Measurements from ENCODE around the gene ADSL.

ADSL gene

GRCh38 chr22:40416636-40417035, 70.3 kb downstream of the ADSL start:
- no peak overlapping the region for H3K27ac ChIP-seq (ENCODE audit: low read length)
- DNase-seq (ENCODE audit: low read depth, low spot score): no peak
- H3K9me3 ChIP-seq (ENCODE audit: control insufficient read depth, insufficient read depth, low read length): no peaks in the 10 kb centered on the region
- no peaks in the 10 kb centered on the region for H3K27me3 ChIP-seq (ENCODE audit: control insufficient read depth, insufficient read depth, low read length)
- no peak overlapping the region for H3K4me3 ChIP-seq (ENCODE audit: low read length)
- no peaks in the 10 kb centered on the region; the same call in 1 of the 2 replicates for H3K4me1 ChIP-seq (ENCODE audit: control insufficient read depth, insufficient read depth, low read length)
- no CpG with 5 or more reads among the region's 11 CpGs for WGBS (ENCODE audit: insufficient coverage, insufficient read length)
- peaks cover 31% of the 10 kb centered on the region for H3K36me3 ChIP-seq (ENCODE audit: control insufficient read depth, insufficient read depth, low read length)

- WGBS (ENCODE audit: insufficient coverage, insufficient read length): no CpG with 5 or more reads among the region's 8 CpGs
- no peaks in the 10 kb centered on the region for H3K27me3 ChIP-seq (ENCODE audit: control insufficient read depth, insufficient read depth, low read length)
- H3K4me3 ChIP-seq (ENCODE audit: low read length): no peak overlapping the region
- no peak overlapping the region for H3K27ac ChIP-seq (ENCODE audit: low read length)
- no peak for DNase-seq (ENCODE audit: low read depth, low spot score)
- no peaks in the 10 kb centered on the region; the same call in 1 of the 2 replicates for H3K4me1 ChIP-seq (ENCODE audit: control insufficient read depth, insufficient read depth, low read length)
- H3K9me3 ChIP-seq (ENCODE audit: control insufficient read depth, insufficient read depth, low read length): no peaks in the 10 kb centered on the region
- peaks cover 31% of the 10 kb centered on the region for H3K36me3 ChIP-seq (ENCODE audit: control insufficient read depth, insufficient read depth, low read length)
Measured at GRCh38 chr22:40417041-40417440, 70.7 kb downstream of the ADSL start.

- Histone ChIP-seq H3K4me1 (ENCODE audit: control insufficient read depth, insufficient read depth, low read length) (no peaks in the 10 kb centered on the region; the same call in 1 of the 2 replicates), H3K27ac (ENCODE audit: low read length) (no peak overlapping the region), H3K27me3 (ENCODE audit: control insufficient read depth, insufficient read depth, low read length) (no peaks in the 10 kb centered on the region), H3K4me3 (ENCODE audit: low read length) (no peak overlapping the region), H3K9me3 (ENCODE audit: control insufficient read depth, insufficient read depth, low read length) (no peaks in the 10 kb centered on the region), H3K36me3 (ENCODE audit: control insufficient read depth, insufficient read depth, low read length) (peaks cover 32% of the 10 kb centered on the region)
- DNase-seq (ENCODE audit: low read depth, low spot score): no peak
- WGBS (ENCODE audit: insufficient coverage, insufficient read length): no CpG with 5 or more reads among the region's 5 CpGs
Measured at GRCh38 chr22:40417881-40418280, 71.6 kb downstream of the ADSL start.

DNA sequence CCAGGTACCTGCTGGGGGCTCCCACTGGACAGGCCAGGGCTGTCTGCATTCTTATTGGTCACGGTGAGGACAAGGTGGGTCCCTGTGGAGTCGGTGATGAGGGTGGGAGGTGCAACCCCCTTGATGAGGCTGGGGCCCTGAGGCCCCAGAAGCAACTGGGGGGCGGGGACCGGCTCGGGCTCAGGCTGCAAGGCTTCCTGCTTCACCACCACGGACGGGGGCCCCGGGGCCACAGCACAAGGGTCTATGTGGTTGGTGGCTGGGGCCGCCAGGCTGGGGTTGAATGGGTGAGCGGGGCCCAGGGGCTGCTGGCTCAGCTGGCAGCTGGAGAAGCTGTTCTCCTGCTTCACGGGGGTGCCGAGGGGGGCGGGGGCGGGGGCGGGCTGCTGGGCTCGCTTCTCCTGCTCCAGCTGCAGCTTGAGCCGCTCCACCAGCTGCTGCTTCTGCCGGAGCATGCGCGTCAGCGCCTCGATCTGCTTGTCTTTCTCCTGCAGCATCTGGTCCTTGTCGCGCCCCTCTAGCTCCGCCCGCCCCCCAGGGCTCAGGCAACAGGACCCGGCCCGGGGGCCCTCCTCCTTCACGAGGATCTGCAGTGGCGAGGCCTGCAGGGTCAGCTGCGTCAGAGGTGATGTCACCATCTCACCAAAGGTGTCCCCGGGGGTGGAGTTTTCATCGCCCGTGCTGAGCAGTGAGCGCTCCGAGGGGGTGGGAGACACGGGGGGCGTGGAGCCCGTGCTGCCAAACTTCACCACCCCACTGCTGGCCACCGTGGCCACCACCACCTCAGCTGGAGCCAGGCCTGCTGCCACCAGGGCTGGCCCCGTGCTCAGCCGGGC, 72.3 kb downstream of the ADSL start:
- no peaks in the 10 kb centered on the region for H3K27me3 ChIP-seq (ENCODE audit: control insufficient read depth, insufficient read depth, low read length)
- peaks cover 37% of the 10 kb centered on the region for H3K36me3 ChIP-seq (ENCODE audit: control insufficient read depth, insufficient read depth, low read length)
- WGBS (ENCODE audit: insufficient coverage, insufficient read length): no CpG with 5 or more reads among the region's 42 CpGs
- no peaks in the 10 kb centered on the region for H3K9me3 ChIP-seq (ENCODE audit: control insufficient read depth, insufficient read depth, low read length)
- H3K4me3 ChIP-seq (ENCODE audit: low read length): no peak overlapping the region
- H3K27ac ChIP-seq (ENCODE audit: low read length): no peak overlapping the region
- H3K4me1 ChIP-seq (ENCODE audit: control insufficient read depth, insufficient read depth, low read length): no peaks in the 10 kb centered on the region; the same call in 1 of the 2 replicates
- no peak for DNase-seq (ENCODE audit: low read depth, low spot score)

GRCh38 chr22:40419718-40420117, 73.4 kb downstream of the ADSL start:
- Histone ChIP-seq H3K4me1 (ENCODE audit: control insufficient read depth, insufficient read depth, low read length) (no peaks in the 10 kb centered on the region; the same call in 1 of the 2 replicates), H3K4me3 (ENCODE audit: low read length) (no peak overlapping the region), H3K27me3 (ENCODE audit: control insufficient read depth, insufficient read depth, low read length) (no peaks in the 10 kb centered on the region), H3K27ac (ENCODE audit: low read length) (no peak overlapping the region), H3K9me3 (ENCODE audit: control insufficient read depth, insufficient read depth, low read length) (no peaks in the 10 kb centered on the region), H3K36me3 (ENCODE audit: control insufficient read depth, insufficient read depth, low read length) (peaks cover 37% of the 10 kb centered on the region)
- no peak for DNase-seq (ENCODE audit: low read depth, low spot score)
- WGBS (ENCODE audit: insufficient coverage, insufficient read length): no CpG with 5 or more reads among the region's 8 CpGs

- Histone ChIP-seq H3K27ac (ENCODE audit: low read length) (no peak overlapping the region), H3K9me3 (ENCODE audit: control insufficient read depth, insufficient read depth, low read length) (no peaks in the 10 kb centered on the region), H3K4me1 (ENCODE audit: control insufficient read depth, insufficient read depth, low read length) (no peaks in the 10 kb centered on the region; the same call in 1 of the 2 replicates), H3K4me3 (ENCODE audit: low read length) (no peak overlapping the region), H3K27me3 (ENCODE audit: control insufficient read depth, insufficient read depth, low read length) (no peaks in the 10 kb centered on the region), H3K36me3 (ENCODE audit: control insufficient read depth, insufficient read depth, low read length) (peaks cover 37% of the 10 kb centered on the region)
- no peak for DNase-seq (ENCODE audit: low read depth, low spot score)
- no CpG with 5 or more reads among the region's 18 CpGs for WGBS (ENCODE audit: insufficient coverage, insufficient read length)
Measured at GRCh38 chr22:40420341-40421081, 74.2 kb downstream of the ADSL start.

DNA sequence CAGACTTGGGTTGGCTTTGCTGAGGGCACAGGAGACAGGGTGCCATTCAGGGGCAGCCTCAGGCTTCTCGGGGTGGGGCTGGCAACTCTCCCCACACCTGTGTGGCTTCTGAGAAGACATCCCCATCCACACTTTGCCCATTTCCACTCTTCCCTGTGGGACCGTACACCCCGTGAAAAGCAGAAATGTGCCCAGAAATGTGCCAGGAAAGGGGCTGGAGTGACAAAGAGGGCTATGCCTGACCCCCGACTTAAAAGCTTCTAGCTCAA, 74.7 kb downstream of the ADSL start:
- Histone ChIP-seq H3K9me3 (ENCODE audit: control insufficient read depth, insufficient read depth, low read length) (no peaks in the 10 kb centered on the region), H3K27me3 (ENCODE audit: control insufficient read depth, insufficient read depth, low read length) (no peaks in the 10 kb centered on the region), H3K4me1 (ENCODE audit: control insufficient read depth, insufficient read depth, low read length) (no peaks in the 10 kb centered on the region; the same call in 1 of the 2 replicates), H3K4me3 (ENCODE audit: low read length) (no peak overlapping the region), H3K36me3 (ENCODE audit: control insufficient read depth, insufficient read depth, low read length) (peaks cover 36% of the 10 kb centered on the region), H3K27ac (ENCODE audit: low read length) (no peak overlapping the region)
- DNase-seq (ENCODE audit: low read depth, low spot score): no peak
- WGBS (ENCODE audit: insufficient coverage, insufficient read length): no CpG with 5 or more reads among the region's 4 CpGs

DNA sequence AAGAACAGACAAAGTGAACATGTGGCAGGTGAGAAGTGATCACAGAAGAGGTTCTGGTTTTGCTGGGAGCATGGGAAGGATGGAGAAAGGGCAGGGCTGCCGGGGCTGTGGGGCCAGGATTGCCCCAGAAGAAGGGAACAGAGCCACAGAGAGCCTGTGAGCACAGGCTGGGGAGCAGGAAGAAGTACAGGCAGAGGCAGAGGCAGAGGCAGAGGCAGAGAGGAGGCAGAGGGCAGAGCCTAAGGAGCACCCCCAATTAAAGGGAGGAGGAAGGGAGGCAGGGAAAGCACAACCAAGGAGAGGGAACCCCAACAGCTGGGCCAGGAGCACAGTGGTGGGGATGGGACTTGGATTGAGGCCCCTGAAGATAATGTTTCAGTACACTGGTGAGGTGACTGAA, 75.6 kb downstream of the ADSL start:
- no CpG with 5 or more reads among the region's 1 CpG for WGBS (ENCODE audit: insufficient coverage, insufficient read length)
- Histone ChIP-seq H3K27me3 (ENCODE audit: control insufficient read depth, insufficient read depth, low read length) (no peaks in the 10 kb centered on the region), H3K4me3 (ENCODE audit: low read length) (no peak overlapping the region), H3K36me3 (ENCODE audit: control insufficient read depth, insufficient read depth, low read length) (peaks cover 28% of the 10 kb centered on the region), H3K9me3 (ENCODE audit: control insufficient read depth, insufficient read depth, low read length) (no peaks in the 10 kb centered on the region), H3K4me1 (ENCODE audit: control insufficient read depth, insufficient read depth, low read length) (no peaks in the 10 kb centered on the region; the same call in 1 of the 2 replicates), H3K27ac (ENCODE audit: low read length) (no peak overlapping the region)
- no peak for DNase-seq (ENCODE audit: low read depth, low spot score)

DNA sequence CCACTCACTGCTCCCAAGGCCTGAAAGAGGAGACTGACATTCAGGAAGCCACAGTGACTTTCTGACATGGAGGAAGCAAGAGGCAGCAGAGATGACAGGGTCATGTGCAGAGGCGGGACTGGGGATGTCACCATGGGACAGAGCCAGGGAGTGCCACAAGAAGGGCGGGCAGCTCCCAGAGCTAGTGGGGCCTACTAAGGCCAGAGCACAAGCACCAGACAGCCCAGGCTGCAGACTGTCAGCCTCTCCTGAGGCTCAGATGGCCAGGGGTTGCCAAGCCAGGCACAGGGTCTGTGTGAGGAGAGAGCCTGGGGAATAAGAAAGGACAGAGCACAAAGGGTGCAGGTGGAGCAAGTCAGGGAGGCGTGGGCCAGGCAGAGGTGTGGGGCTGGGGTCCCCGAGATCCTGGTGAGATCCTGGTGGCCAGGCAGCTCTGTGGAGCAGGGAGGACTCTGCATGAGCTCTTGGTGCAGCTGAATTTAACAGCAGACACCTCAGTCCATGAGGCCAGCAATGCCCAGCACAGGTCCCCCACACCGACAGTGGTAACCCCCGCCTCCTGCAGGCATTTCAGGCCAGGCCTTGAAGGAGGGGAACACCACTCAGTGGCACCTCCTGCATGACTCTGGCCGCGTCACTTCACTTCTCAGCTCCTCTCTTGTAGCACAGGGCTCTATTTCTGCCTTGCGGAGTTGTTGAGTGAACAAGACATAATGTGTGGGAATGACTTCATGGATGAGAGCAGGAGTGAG, 76.4 kb downstream of the ADSL start:
- WGBS (ENCODE audit: insufficient coverage, insufficient read length): no CpG with 5 or more reads among the region's 9 CpGs
- Histone ChIP-seq H3K9me3 (ENCODE audit: control insufficient read depth, insufficient read depth, low read length) (no peaks in the 10 kb centered on the region), H3K27me3 (ENCODE audit: control insufficient read depth, insufficient read depth, low read length) (no peaks in the 10 kb centered on the region), H3K36me3 (ENCODE audit: control insufficient read depth, insufficient read depth, low read length) (peaks cover 25% of the 10 kb centered on the region), H3K27ac (ENCODE audit: low read length) (no peak overlapping the region), H3K4me1 (ENCODE audit: control insufficient read depth, insufficient read depth, low read length) (no peaks in the 10 kb centered on the region; the same call in 1 of the 2 replicates), H3K4me3 (ENCODE audit: low read length) (no peak overlapping the region)
- DNase-seq (ENCODE audit: low read depth, low spot score): no peak

DNA sequence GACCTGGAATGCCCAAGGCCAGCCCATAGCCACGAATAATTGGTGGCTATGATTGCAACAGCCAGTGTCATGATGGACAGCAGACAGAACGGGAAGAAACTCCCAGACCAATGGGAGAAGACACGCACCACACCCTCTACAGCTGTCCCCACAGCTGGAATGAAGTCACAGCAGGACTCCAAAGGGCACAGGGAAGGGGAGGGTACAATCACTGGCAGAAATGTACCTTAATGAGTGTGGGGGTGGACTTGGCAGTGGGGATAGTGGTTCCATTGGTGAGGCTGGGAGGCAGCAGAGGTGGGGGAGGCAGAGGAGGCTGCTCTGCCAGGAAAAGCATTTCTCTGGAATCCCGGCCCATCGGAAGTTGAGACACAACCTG, 77.0 kb downstream of the ADSL start:
- H3K36me3 ChIP-seq (ENCODE audit: control insufficient read depth, insufficient read depth, low read length): peaks cover 23% of the 10 kb centered on the region

More for the DNA sequence above, 77.0 kb downstream of the ADSL start:
- Histone ChIP-seq H3K4me1 (ENCODE audit: control insufficient read depth, insufficient read depth, low read length) (no peaks in the 10 kb centered on the region), H3K27me3 (ENCODE audit: control insufficient read depth, insufficient read depth, low read length) (no peaks in the 10 kb centered on the region), H3K9me3 (ENCODE audit: control insufficient read depth, insufficient read depth, low read length) (no peaks in the 10 kb centered on the region), H3K4me3 (ENCODE audit: low read length) (no peak overlapping the region), H3K27ac (ENCODE audit: low read length) (no peak overlapping the region)
- WGBS (ENCODE audit: insufficient coverage, insufficient read length): no CpG with 5 or more reads among the region's 5 CpGs
- DNase-seq (ENCODE audit: low read depth, low spot score): no peak
